SK-MEL-5 (cell line): ENCODE data around the gene ASL. TPM values are rescaled to one million over a fixed set of nuclear protein-coding genes. Genes with fewer than 3 reads are reported as not detected.
A peak's percentile ranks its signal among the peaks of the same experiment; 100 is the strongest.
"Not testable (repeated sequence)": the region's sequence is repeated elsewhere in the genome, so short reads cannot be mapped to it uniquely, and the experiment has no call there.

Experiments used
- DNase-seq: peaks from one replicate; pipeline ENCODE4 v3.0.0-alpha.2; 2016; ENCODE audit warnings: low read depth, low spot score
- in situ Hi-C: cut with HindIII; loops from 2 replicates; pipeline ENCODE4 v1.10.0; 2016; ENCODE audit warnings: low sequenced_read_pairs, high pct_unique_total_duplicates, low pct_unique_long_range_greater_than_20kb
- polyA plus RNA-seq, 2 experiments: library from polyadenylated mRNA; depleted of rRNA; stranded (reverse); fragments of >200 nt; gene quantifications; 2 replicates each; pipeline ENCODE4 v1.2.3, GENCODE V29; 2015
- total RNA-seq: library from RNA; depleted of rRNA; stranded (reverse); fragments of >200 nt; shearing (Covaris generic); gene quantifications from 2 replicates; pipeline ENCODE4 v1.2.3, GENCODE V29; 2014; rRNA removed

Gene ASL
- 28.0 and 31.8 TPM in 2 replicates for total RNA-seq
- 26.4 and 30.7 TPM in 2 replicates for polyA plus RNA-seq (2015; cell fraction: cytosol; rRNA removed)
- 80.4 and 83.7 TPM in 2 replicates for polyA plus RNA-seq (2015; cell fraction: nucleus; rRNA removed)

GRCh38 chr7:66075590-66076461 lies at the start of gene ASL:
Gene ASL, plus strand, starts transcription at chr7:66075819. Its CDS starts 263 bp downstream, at chr7:66076082.
- peak; percentile 89 for DNase-seq
- in situ Hi-C loops, result no loop called here

GRCh38 chr7:66028342-66028741 lies 47.3 kb upstream of the ASL start:
- in situ Hi-C loops, DNase-seq: not testable (repeated sequence)

- no peak for DNase-seq
- in situ Hi-C loops, result no loop called here
These were observed 41.9 kb upstream of the ASL start for GRCh38 chr7:66033471-66034385.

GRCh38 chr7:66034436-66035010 lies 41.1 kb upstream of the ASL start:
- in situ Hi-C loops, DNase-seq: not testable (repeated sequence)

- in situ Hi-C loops, result no loop called here
- no peak for DNase-seq
These were observed 39.2 kb upstream of the ASL start for GRCh38 chr7:66036382-66036781.

GRCh38 chr7:66036788-66037187 lies 38.8 kb upstream of the ASL start:
- no peak for DNase-seq
- in situ Hi-C loops, result no loop called here

- in situ Hi-C loops, result no loop called here
- DNase-seq, result no peak
These were observed 36.4 kb upstream of the ASL start for GRCh38 chr7:66039094-66039670.

- in situ Hi-C loops, result no loop called here
- DNase-seq, result no peak
These were observed 31.7 kb upstream of the ASL start for GRCh38 chr7:66043681-66044497.

GRCh38 chr7:66044498-66044854 lies 31.1 kb upstream of the ASL start:
- DNase-seq, in situ Hi-C loops: not testable (repeated sequence)

GRCh38 chr7:66047426-66047825 lies 28.2 kb upstream of the ASL start:
- DNase-seq, result no peak
- in situ Hi-C loops, result no loop called here

- in situ Hi-C loops, DNase-seq: not testable (repeated sequence)
These were observed 25.7 kb upstream of the ASL start for GRCh38 chr7:66049886-66050285.

- DNase-seq, result no peak
- in situ Hi-C loops, result no loop called here
These were observed 25.2 kb upstream of the ASL start for GRCh38 chr7:66050337-66050957.

GRCh38 chr7:66050990-66051448 lies 24.6 kb upstream of the ASL start:
- in situ Hi-C loops, result no loop called here
- no peak for DNase-seq

- in situ Hi-C loops, result no loop called here
- no peak for DNase-seq
These were observed 23.2 kb upstream of the ASL start for GRCh38 chr7:66052447-66052846.

- in situ Hi-C loops, result no loop called here
- DNase-seq, result no peak
These were observed 21.6 kb upstream of the ASL start for GRCh38 chr7:66054063-66054462.

GRCh38 chr7:66055321-66055956 lies 20.2 kb upstream of the ASL start:
- no peak for DNase-seq
- in situ Hi-C loops, result no loop called here
